HepG2 (cell line): ENCODE results near the gene UNC5B. TPM values are rescaled to one million over a fixed set of nuclear protein-coding genes. Genes with fewer than 3 reads are reported as not detected.

Experiments used
- AGO1 ChIP-seq: fragments of 200-400 bp; formaldehyde crosslinking; IDR thresholded peaks from 2 replicates; pipeline ENCODE4 v1.6.1; 2017; ENCODE audit warnings: mild to moderate bottlenecking, low read depth, low read length, moderate library complexity; ENCODE audit not compliant: poor library complexity, severe bottlenecking
- CERS6 ChIP-seq: sonication (generic); formaldehyde crosslinking; IDR thresholded peaks from 2 replicates; pipeline ENCODE4 v1.5.0; 2020; ENCODE audit warnings: missing genetic modification reagents
- ETV5 ChIP-seq: IDR thresholded peaks from 2 replicates; pipeline ENCODE4 v1.6.1; 2018; ENCODE audit warnings: missing biosample characterization, missing genetic modification reagents, inconsistent platforms, borderline replicate concordance
- FOXA3 ChIP-seq: IDR thresholded peaks from 2 replicates; pipeline ENCODE4 v1.6.1; 2016; ENCODE audit warnings: missing genetic modification reagents, missing compliant biosample characterization
- GATA4 ChIP-seq: sonication (generic); IDR thresholded peaks from 2 replicates; pipeline ENCODE4 v1.6.1; 2016; ENCODE audit warnings: antibody characterized with exemption, low read depth, borderline replicate concordance
- GPBP1L1 ChIP-seq: sonication (generic); formaldehyde crosslinking; IDR thresholded peaks from 2 replicates; pipeline ENCODE4 v1.5.0; 2020; ENCODE audit warnings: mild to moderate bottlenecking, missing genetic modification reagents
- HES4 ChIP-seq: sonication (generic); formaldehyde crosslinking; IDR thresholded peaks from 2 replicates; pipeline ENCODE4 v1.9.0; 2021; ENCODE audit warnings: mild to moderate bottlenecking, missing genetic modification reagents, borderline replicate concordance
- MAFF ChIP-seq: IDR thresholded peaks from 2 replicates; pipeline ENCODE4 v1.6.1; 2011; ENCODE audit warnings: low read depth, low read length, improper control_type of control experiment
- MED1 ChIP-seq: sonication (generic); formaldehyde crosslinking; IDR thresholded peaks from 2 replicates; pipeline ENCODE4 v1.4.0; 2020; ENCODE audit warnings: missing genetic modification reagents
- MIXL1 ChIP-seq: IDR thresholded peaks from 2 replicates; pipeline ENCODE4 v1.6.1; 2016
- MYPOP ChIP-seq: sonication (generic); formaldehyde crosslinking; IDR thresholded peaks from 2 replicates; pipeline ENCODE4 v1.8.1; 2023; ENCODE audit warnings: mild to moderate bottlenecking, moderate library complexity, missing genetic modification reagents
- NFYC ChIP-seq: IDR thresholded peaks from 2 replicates; pipeline ENCODE4 v1.6.1; 2016; ENCODE audit warnings: missing genetic modification reagents, missing compliant biosample characterization
- PHF21A ChIP-seq: sonication (generic); formaldehyde crosslinking; IDR thresholded peaks from 2 replicates; pipeline ENCODE4 v1.5.0; 2020; ENCODE audit warnings: mild to moderate bottlenecking, missing genetic modification reagents
- POLR2AphosphoS5 ChIP-seq: IDR thresholded peaks from 2 replicates; pipeline ENCODE4 v1.6.1; 2012; ENCODE audit warnings: low read depth, low read length
- POLR2G ChIP-seq: fragments of 200-400 bp; formaldehyde crosslinking; IDR thresholded peaks from 2 replicates; pipeline ENCODE4 v1.6.1; 2018; ENCODE audit warnings: mild to moderate bottlenecking, low read depth, low read length, moderate library complexity
- SOX6 ChIP-seq, 2 experiments: fragments of 450-650 bp in 1 of 2; sonication (generic) in 1 of 2; formaldehyde crosslinking in 1 of 2; IDR thresholded peaks; 2 replicates each; pipeline versions ENCODE4 v1.4.0 to v1.6.1; 2017 to 2020; ENCODE audit warnings: antibody characterized with exemption in 1 of 2, mild to moderate bottlenecking in 1 of 2, missing genetic modification reagents in 1 of 2
- SPEN ChIP-seq: sonication (generic); formaldehyde crosslinking; IDR thresholded peaks from 2 replicates; pipeline ENCODE4 v1.5.1; 2020; ENCODE audit warnings: low read depth, mild to moderate bottlenecking, missing genetic modification reagents
- TARDBP ChIP-seq: sonication (generic); formaldehyde crosslinking; IDR thresholded peaks from 2 replicates; pipeline ENCODE4 v1.8.0; 2022; ENCODE audit warnings: mild to moderate bottlenecking, missing genetic modification reagents
- TRIM24 ChIP-seq: sonication (generic); formaldehyde crosslinking; IDR thresholded peaks from 2 replicates; pipeline ENCODE4 v1.8.0; 2022; ENCODE audit warnings: mild to moderate bottlenecking, missing genetic modification reagents
- ZBTB1 ChIP-seq: sonication (generic); formaldehyde crosslinking; IDR thresholded peaks from 2 replicates; pipeline ENCODE4 v1.4.0; 2020; ENCODE audit warnings: missing genetic modification reagents, borderline replicate concordance
- ZMAT3 ChIP-seq: sonication (generic); formaldehyde crosslinking; conservative IDR thresholded peaks from 2 replicates; pipeline ENCODE4 v1.7.0; 2021; ENCODE audit warnings: missing genetic modification reagents
- ZNF558 ChIP-seq: sonication (generic); formaldehyde crosslinking; IDR thresholded peaks from 2 replicates; pipeline ENCODE4 v1.9.0; 2022; ENCODE audit warnings: mild to moderate bottlenecking, missing genetic modification reagents, borderline replicate concordance
- ZNF614 ChIP-seq: IDR thresholded peaks from 2 replicates; pipeline ENCODE4 v1.6.1; 2018; ENCODE audit warnings: missing biosample characterization, missing genetic modification reagents, inconsistent platforms, borderline replicate concordance
- ZNF710 ChIP-seq: sonication (generic); formaldehyde crosslinking; IDR thresholded peaks from 2 replicates; pipeline ENCODE4 v1.5.0; 2020; ENCODE audit warnings: mild to moderate bottlenecking, missing genetic modification reagents, borderline replicate concordance
- ZNF883 ChIP-seq: sonication (generic); formaldehyde crosslinking; IDR thresholded peaks from 2 replicates; pipeline ENCODE4 v1.5.1; 2020; ENCODE audit warnings: mild to moderate bottlenecking, missing genetic modification reagents; ENCODE audit errors: not compliant biosample characterization
- ZSCAN31 ChIP-seq: sonication (generic); formaldehyde crosslinking; IDR thresholded peaks from 2 replicates; pipeline ENCODE4 v1.5.0; 2020; ENCODE audit warnings: low read depth, mild to moderate bottlenecking, missing genetic modification reagents
- polyA plus RNA-seq, 8 experiments: library from polyadenylated mRNA; depleted of rRNA in 3 of 8; stranded (reverse) in 7 of 8; unstranded in 1 of 8; fragments of >200 nt; fragmentation: Illumina TruSeq in 4 of 8; extraction: Trizol in 4 of 8; gene quantifications; 2 replicates each; pipeline versions ENCODE4 v1.2.1 to v1.2.3, GENCODE V29; 2011 to 2016; ENCODE audit warnings: low read depth in 4 of 8, missing spikeins in 1 of 8, mixed read lengths in 1 of 8; ENCODE audit not compliant: insufficient read depth in 1 of 8
- total RNA-seq, 5 experiments: library from RNA; depleted of rRNA; stranded (reverse); fragments of >200 nt; fragmentation: Illumina TruSeq; extraction: Trizol; gene quantifications; 2 replicates each; pipeline ENCODE4 v1.2.3, GENCODE V29; 2016; ENCODE audit warnings: low read depth in 1 of 5

UNC5B gene
- total and polyA plus RNA-seq, 2 of the 13 experiments (the other 11 are each of a cell fraction or from before 2014, with no cell fraction given), result 0.07 TPM

GRCh38 chr10:71334221-71334791 is 121.9 kb downstream of the UNC5B start (continued):
- TF ChIP-seq GPBP1L1 (no peak), GATA4 (no peak), TRIM24 (CRISPR knock-in tag) (no peak), PHF21A (peak; percentile 89), ZNF710 (CRISPR knock-in tag) (peak; percentile 81; the same call in 1 of the 2 replicates), FOXA3 (CRISPR knock-in tag) (peak; percentile 72), ZNF558 (CRISPR knock-in tag) (no peak), MED1 (CRISPR knock-in tag) (peak; percentile 38), CERS6 (CRISPR knock-in tag) (no peak), MYPOP (peak; percentile 65; the same call in 1 of the 2 replicates), ZNF614 (CRISPR knock-in tag) (0 out of 2 replicates have a peak, but pooled peaks have one; percentile 20), AGO1 (no peak), POLR2AphosphoS5 (0 out of 2 replicates have a peak, but pooled peaks have one; percentile 30), ZBTB1 (CRISPR knock-in tag) (no peak), HES4 (CRISPR knock-in tag) (no peak), POLR2G (peak; percentile 60; the same call in 1 of the 2 replicates), SPEN (CRISPR knock-in tag) (peak; percentile 27; the same call in 1 of the 2 replicates), TARDBP (CRISPR knock-in tag) (peak; percentile 84; the same call in 1 of the 2 replicates), SOX6 (IDR thresholded peaks at IDR 0.05) (no peak), SOX6 (CRISPR knock-in tag; IDR thresholded peaks at IDR 0.05) (peak; percentile 87), ZSCAN31 (CRISPR knock-in tag) (no peak), MAFF (no peak), ZMAT3 (CRISPR knock-in tag) (no peak; the same call in 1 of the 2 replicates), ZNF883 (CRISPR knock-in tag) (no peak), ETV5 (CRISPR knock-in tag) (peak; percentile 32; the same call in 1 of the 2 replicates), MIXL1 (CRISPR knock-in tag) (no peak), NFYC (no peak)
